ENCODE measurements around the gene VAMP1. TPM values are rescaled to one million over a fixed set of nuclear protein-coding genes. Genes with fewer than 3 reads are reported as not detected.

The VAMP1 gene
- total RNA-seq, 6 experiments from 2014 or later = 3.5 to 6.5 (median 6.0) TPM

- Histone ChIP-seq H3K27ac (no peak overlapping the region), H3K27me3 (no peaks in the 10 kb centered on the region), H3K4me1 (peaks cover 0 to 29% (median 14%) of the 10 kb centered on the region in 4 donors), H3K9me3 (no peaks in the 10 kb centered on the region), H3K36me3 (peaks cover 0 to 54% (median 27%) of the 10 kb centered on the region in 4 donors), H3K4me3 (no peak overlapping the region)
- peak; percentile 67 to 85 (median 72) for TF ChIP-seq CTCF (IDR thresholded peaks at IDR 0.05)
- TF ChIP-seq POLR2A (IDR thresholded peaks at IDR 0.05) = no peak
- DNase-seq (no peak), ATAC-seq (peak; percentile 46 to 58 (median 50))
- WGBS (ENCODE audit: insufficient coverage, low coverage, low lambda C conversion rate, missing lambda C conversion rate) = 19% methylated on average over 5 of the region's 6 CpGs
- intact Hi-C loops (cut with DNase I) = no loop called here
Observed at GRCh38 chr12:6465467-6466183, 4.9 kb downstream of the VAMP1 start.

- no peak for TF ChIP-seq CTCF (IDR thresholded peaks at IDR 0.05)
- no peak for TF ChIP-seq POLR2A (IDR thresholded peaks at IDR 0.05)
- Histone ChIP-seq H3K27ac (no peak overlapping the region), H3K36me3 (peaks cover 0 to 63% (median 33%) of the 10 kb centered on the region in 4 donors), H3K4me1 (peaks cover 0 to 26% (median 12%) of the 10 kb centered on the region in 4 donors), H3K27me3 (no peaks in the 10 kb centered on the region), H3K4me3 (no peak overlapping the region), H3K9me3 (no peaks in the 10 kb centered on the region)
- intact Hi-C loops (cut with DNase I) = loop anchor here in 1 of 2 donors (5.0 kb wide), 1 partner anchor 42 kb away; no protein-coding TSS in a partner anchor
- DNase-seq = no peak
- ATAC-seq = no peak
- 100% methylated on average over 3 of the region's 8 CpGs for WGBS (ENCODE audit: insufficient coverage, low coverage, low lambda C conversion rate, missing lambda C conversion rate)
Observed at GRCh38 chr12:6464531-6464930, 5.9 kb downstream of the VAMP1 start.

GRCh38 chr12:6463858-6464257 is 6.6 kb downstream of the VAMP1 start:
- TF ChIP-seq POLR2A (IDR thresholded peaks at IDR 0.05) (no peak), CTCF (IDR thresholded peaks at IDR 0.05) (no peak)
- Histone ChIP-seq H3K9me3 (no peaks in the 10 kb centered on the region), H3K27me3 (no peaks in the 10 kb centered on the region), H3K36me3 (peaks cover 0 to 70% (median 37%) of the 10 kb centered on the region in 4 donors), H3K4me3 (no peak overlapping the region), H3K27ac (peak overlapping the region in 1 of 3 donors; percentile 27), H3K4me1 (peaks cover 0 to 19% (median 9%) of the 10 kb centered on the region in 4 donors)
- 75% methylated on average over 5 of the region's 6 CpGs for WGBS (ENCODE audit: insufficient coverage, low coverage, low lambda C conversion rate, missing lambda C conversion rate)
- DNase-seq = no peak
- ATAC-seq = no peak
- intact Hi-C loops (cut with DNase I) = loop anchor here in 1 of 2 donors (5.0 kb wide), 1 partner anchor 42 kb away; no protein-coding TSS in a partner anchor

- Histone ChIP-seq H3K27ac (peak overlapping the region in 1 of 3 donors; percentile 27), H3K36me3 (peaks cover 0 to 76% (median 40%) of the 10 kb centered on the region in 4 donors), H3K9me3 (no peaks in the 10 kb centered on the region), H3K4me1 (peaks cover 0 to 12% (median 6%) of the 10 kb centered on the region in 4 donors), H3K4me3 (no peak overlapping the region), H3K27me3 (no peaks in the 10 kb centered on the region)
- 55% methylated on average over 2 of the region's 7 CpGs for WGBS (ENCODE audit: insufficient coverage, low coverage, low lambda C conversion rate, missing lambda C conversion rate)
- TF ChIP-seq POLR2A (IDR thresholded peaks at IDR 0.05) (no peak), CTCF (IDR thresholded peaks at IDR 0.05) (no peak)
- ATAC-seq (no peak), DNase-seq (no peak)
- intact Hi-C loops (cut with DNase I) = loop anchor here in 1 of 2 donors (5.0 kb wide), 1 partner anchor 41 kb away; no protein-coding TSS in a partner anchor
Observed at GRCh38 chr12:6463216-6463615, 7.3 kb downstream of the VAMP1 start.
